ENCODE data around the gene HBS1L.

- TF ChIP-seq, protein P1, sequence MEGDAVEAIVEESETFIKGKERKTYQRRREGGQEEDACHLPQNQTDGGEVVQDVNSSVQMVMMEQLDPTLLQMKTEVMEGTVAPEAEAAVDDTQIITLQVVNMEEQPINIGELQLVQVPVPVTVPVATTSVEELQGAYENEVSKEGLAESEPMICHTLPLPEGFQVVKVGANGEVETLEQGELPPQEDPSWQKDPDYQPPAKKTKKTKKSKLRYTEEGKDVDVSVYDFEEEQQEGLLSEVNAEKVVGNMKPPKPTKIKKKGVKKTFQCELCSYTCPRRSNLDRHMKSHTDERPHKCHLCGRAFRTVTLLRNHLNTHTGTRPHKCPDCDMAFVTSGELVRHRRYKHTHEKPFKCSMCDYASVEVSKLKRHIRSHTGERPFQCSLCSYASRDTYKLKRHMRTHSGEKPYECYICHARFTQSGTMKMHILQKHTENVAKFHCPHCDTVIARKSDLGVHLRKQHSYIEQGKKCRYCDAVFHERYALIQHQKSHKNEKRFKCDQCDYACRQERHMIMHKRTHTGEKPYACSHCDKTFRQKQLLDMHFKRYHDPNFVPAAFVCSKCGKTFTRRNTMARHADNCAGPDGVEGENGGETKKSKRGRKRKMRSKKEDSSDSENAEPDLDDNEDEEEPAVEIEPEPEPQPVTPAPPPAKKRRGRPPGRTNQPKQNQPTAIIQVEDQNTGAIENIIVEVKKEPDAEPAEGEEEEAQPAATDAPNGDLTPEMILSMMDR (IDR thresholded peaks at IDR 0.05; ENCODE audit: borderline replicate concordance, extremely low read depth, low read length, poor library complexity, severe bottlenecking) = no peak
- no peak for TF ChIP-seq EZH2 (IDR thresholded peaks at IDR 0.05; ENCODE audit: borderline replicate concordance, low read depth, low read length, severe bottlenecking)
Measured at GRCh38 chr6:134921721-134922261, 132.8 kb downstream of the HBS1L start.

Measured in DND-41 (cell line).